HFFc6 (cell line): ENCODE data around the gene WNT7A. TPM values are rescaled to one million over a fixed set of nuclear protein-coding genes. Genes with fewer than 3 reads are reported as not detected.

ENCODE experiments used
- DNase-seq: peaks from one replicate; pipeline ENCODE4 v3.0.0-alpha.2; 2018
- H3K27ac Mint-ChIP-seq: 2 replicates; pipeline ENCODE4 v1.8.0; 2020; ENCODE audit warnings: mild to moderate bottlenecking, mixed read lengths
- H3K27me3 Mint-ChIP-seq: 2 replicates; pipeline ENCODE4 v1.8.0; 2021; ENCODE audit warnings: mild to moderate bottlenecking, moderate library complexity, mixed read lengths; ENCODE audit not compliant: insufficient read depth
- H3K36me3 Mint-ChIP-seq: 2 replicates; pipeline ENCODE4 v1.8.0; 2021; ENCODE audit warnings: low read depth, mixed read lengths
- H3K4me1 Mint-ChIP-seq: 2 replicates; pipeline ENCODE4 v1.8.0; 2020; ENCODE audit warnings: low read depth, mixed read lengths
- H3K4me3 Mint-ChIP-seq: 2 replicates; pipeline ENCODE4 v1.8.0; 2020; ENCODE audit warnings: mild to moderate bottlenecking, moderate library complexity, mixed read lengths
- H3K9me3 Mint-ChIP-seq: 2 replicates; pipeline ENCODE4 v1.8.0; 2020; ENCODE audit warnings: mild to moderate bottlenecking, mixed read lengths
- CTCF ChIP-seq: fragments of 200-600 bp; sonication (generic); IDR thresholded peaks from 2 replicates; pipeline ENCODE4 v1.5.0; 2021; ENCODE audit warnings: antibody characterized with exemption, mild to moderate bottlenecking
- total RNA-seq, 6 experiments: library from RNA; stranded (reverse); fragmentation: NEBNext Ultra II Directional; extraction: Animal tissue kit (Norgen Biotek cat#: 25700); gene quantifications; 2 replicates in 1 of 6; 3 replicates in 5 of 6; pipeline ENCODE4 v1.2.3, GENCODE V29; 2021

Gene WNT7A
- total RNA-seq, 6 experiments from 2014 or later: not detected

GRCh38 chr3:13839726-13840340 is 40.0 kb downstream of the WNT7A start:
- TF ChIP-seq CTCF: no peak
- no peaks in the 10 kb centered on the region; the same call in 1 of the 2 replicates for H3K9me3 Mint-ChIP-seq
- H3K4me1 Mint-ChIP-seq: no peaks in the 10 kb centered on the region
- DNase-seq: no peak
- H3K4me3 Mint-ChIP-seq: no peak overlapping the region
- H3K27me3 Mint-ChIP-seq: peaks cover 18% of the 10 kb centered on the region
- no peaks in the 10 kb centered on the region for H3K36me3 Mint-ChIP-seq
- no peak overlapping the region for H3K27ac Mint-ChIP-seq

GRCh38 chr3:13839253-13839652 is 40.6 kb downstream of the WNT7A start:
- no peak for DNase-seq
- no peak for TF ChIP-seq CTCF
- Mint-ChIP-seq H3K27ac (no peak overlapping the region), H3K27me3 (peaks cover 24% of the 10 kb centered on the region), H3K4me1 (no peaks in the 10 kb centered on the region), H3K36me3 (no peaks in the 10 kb centered on the region), H3K9me3 (no peaks in the 10 kb centered on the region; the same call in 1 of the 2 replicates), H3K4me3 (no peak overlapping the region)

GRCh38 chr3:13838421-13838820 is 41.5 kb downstream of the WNT7A start:
- DNase-seq: no peak
- Mint-ChIP-seq H3K4me3 (no peak overlapping the region), H3K9me3 (no peaks in the 10 kb centered on the region; the same call in 1 of the 2 replicates), H3K36me3 (no peaks in the 10 kb centered on the region), H3K4me1 (no peaks in the 10 kb centered on the region), H3K27me3 (peaks cover 23% of the 10 kb centered on the region), H3K27ac (no peak overlapping the region)
- no peak for TF ChIP-seq CTCF

- Mint-ChIP-seq H3K27ac (no peak overlapping the region), H3K4me3 (no peak overlapping the region), H3K9me3 (peaks cover 6% of the 10 kb centered on the region; the same call in 1 of the 2 replicates), H3K36me3 (no peaks in the 10 kb centered on the region), H3K4me1 (no peaks in the 10 kb centered on the region), H3K27me3 (peaks cover 17% of the 10 kb centered on the region)
- no peak for DNase-seq
- no peak for TF ChIP-seq CTCF
Observed at GRCh38 chr3:13837751-13838150, 42.1 kb downstream of the WNT7A start.

GRCh38 chr3:13836658-13837587 is 42.9 kb downstream of the WNT7A start:
- Mint-ChIP-seq H3K27me3 (peaks cover 17% of the 10 kb centered on the region), H3K4me1 (no peaks in the 10 kb centered on the region), H3K27ac (no peak overlapping the region), H3K4me3 (no peak overlapping the region), H3K36me3 (no peaks in the 10 kb centered on the region), H3K9me3 (peaks cover 6% of the 10 kb centered on the region; the same call in 1 of the 2 replicates)
- no peak for TF ChIP-seq CTCF
- DNase-seq: no peak
